ENCODE measurements around the gene SUPT4H1.

Gene SUPT4H1

GRCh38 chr17:58338841-58339754 lies 12.9 kb downstream of the SUPT4H1 start:
- no peak for DNase-seq

- no peak for DNase-seq
Observed at GRCh38 chr17:58338454-58338840, 13.6 kb downstream of the SUPT4H1 start.

DNA sequence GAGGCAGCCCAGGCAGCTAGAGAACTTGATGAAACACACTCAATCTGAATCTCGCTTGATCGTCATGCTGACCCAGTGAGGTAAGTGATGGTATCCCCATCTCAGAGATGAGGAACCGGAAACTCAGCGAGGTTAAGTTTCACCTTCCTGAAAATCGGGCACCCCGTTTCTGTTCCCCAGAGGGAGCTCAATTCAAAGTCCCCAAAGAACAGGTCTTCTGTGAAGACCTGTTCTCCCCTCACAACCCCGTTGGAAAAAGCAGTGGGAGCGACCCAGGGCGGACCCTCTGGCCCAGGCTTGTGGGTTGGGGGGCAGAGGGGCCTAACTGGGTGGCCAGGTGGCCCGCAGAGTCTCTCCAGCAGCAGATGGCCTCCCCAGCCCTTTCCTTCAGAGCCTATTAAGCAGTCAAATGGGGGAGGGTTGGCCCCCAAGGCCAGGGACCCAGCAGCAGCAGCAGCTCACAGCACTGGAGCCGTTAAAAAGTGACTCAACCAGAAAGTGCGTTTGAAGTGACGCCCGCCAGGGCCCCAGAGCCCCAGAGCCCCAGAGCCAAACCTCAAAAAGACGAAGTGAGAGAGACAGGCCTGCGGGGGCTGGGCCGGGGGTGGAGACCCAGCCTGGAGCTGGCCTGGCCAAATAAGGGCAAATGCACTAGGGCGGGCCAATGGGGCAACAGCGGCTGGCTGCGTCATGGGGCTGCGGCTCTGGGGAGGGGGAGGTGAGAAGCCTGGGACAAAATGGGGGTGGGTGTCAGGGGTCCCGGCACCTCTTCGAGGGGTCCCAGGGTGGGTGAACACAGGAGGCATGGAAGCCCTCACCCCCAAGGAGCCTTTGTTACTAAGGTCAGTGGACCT lies 14.2 kb downstream of the SUPT4H1 start:
- no peak for DNase-seq

DNA sequence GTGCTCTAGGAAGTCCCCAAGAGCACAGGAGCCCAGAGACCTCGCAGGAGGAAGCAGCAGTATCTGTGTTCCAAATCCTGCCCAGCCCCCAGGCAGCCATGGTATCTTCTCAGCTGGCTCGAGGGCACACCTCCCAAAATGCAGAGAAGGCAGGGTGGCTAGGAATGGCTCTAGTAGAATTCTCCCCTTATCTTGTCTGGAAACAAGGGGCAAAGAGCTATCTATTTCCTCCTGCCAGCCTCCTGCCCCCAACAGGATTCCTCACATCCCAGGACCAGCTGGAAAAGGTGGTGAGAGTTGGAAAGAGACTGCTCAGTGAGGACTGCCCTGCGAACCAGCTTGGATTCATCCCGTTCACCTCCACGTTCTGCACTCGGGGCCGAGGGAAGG lies 14.8 kb downstream of the SUPT4H1 start:
- no peak for DNase-seq

- no peak for DNase-seq
Observed at GRCh38 chr17:58336456-58337209, 15.4 kb downstream of the SUPT4H1 start.

DNA sequence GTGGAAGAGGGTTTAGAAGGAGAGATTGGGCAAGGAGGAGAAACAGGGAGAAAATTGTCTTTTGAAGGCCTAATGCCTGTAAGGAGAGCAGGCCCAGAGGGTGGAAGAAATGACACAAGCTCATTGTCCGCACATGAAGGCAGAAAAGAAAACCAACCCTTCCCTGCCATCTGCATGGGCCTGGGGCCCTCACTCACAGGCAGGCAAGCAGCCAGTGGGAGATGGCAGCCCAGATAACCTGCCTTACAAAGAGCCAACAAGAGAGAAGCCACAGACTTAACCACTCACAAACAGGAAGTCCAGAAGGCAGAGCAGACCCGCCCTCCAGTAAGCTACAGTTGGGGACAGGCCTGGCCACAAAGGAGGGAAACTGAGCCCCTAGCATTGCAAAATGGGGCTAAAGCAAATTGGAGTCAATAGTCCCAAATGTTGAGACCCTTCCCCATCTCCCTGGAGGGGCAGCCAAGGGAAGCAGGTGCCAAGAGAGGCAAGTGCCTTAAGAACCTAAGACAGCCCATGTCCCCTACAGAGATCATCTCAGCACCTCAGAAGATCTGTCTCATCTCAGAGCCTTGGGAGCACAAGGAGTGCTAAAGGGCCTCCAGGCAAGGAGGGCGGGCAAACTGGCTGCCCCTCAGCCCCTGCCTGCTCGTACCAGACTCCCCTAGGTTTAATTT lies 16.1 kb downstream of the SUPT4H1 start:
- no peak for DNase-seq

- no peak for DNase-seq
Observed at GRCh38 chr17:58335061-58335731, 16.8 kb downstream of the SUPT4H1 start.

DNA sequence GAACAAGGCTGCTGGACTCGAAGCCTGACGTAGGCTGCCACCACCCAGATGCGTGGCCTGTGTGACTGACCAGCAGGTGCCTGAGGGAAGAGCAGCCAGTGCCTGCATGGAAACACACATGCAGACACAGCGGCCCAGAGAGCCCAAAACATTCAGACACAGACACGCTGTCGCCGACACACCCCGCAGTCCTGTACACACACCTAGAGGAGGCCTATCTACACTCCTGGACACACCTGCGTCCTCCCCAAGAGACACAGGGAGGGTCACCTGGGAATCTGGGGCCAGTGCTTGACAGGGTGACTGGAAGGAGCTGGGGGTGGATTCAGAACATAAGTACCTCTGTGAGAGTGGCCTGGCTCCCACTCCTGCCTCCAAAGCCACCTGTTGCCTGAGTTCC lies 17.3 kb downstream of the SUPT4H1 start:
- no peak for DNase-seq

GRCh38 chr17:58334256-58334655 lies 17.7 kb downstream of the SUPT4H1 start:
- DNase-seq, result no peak

DNA sequence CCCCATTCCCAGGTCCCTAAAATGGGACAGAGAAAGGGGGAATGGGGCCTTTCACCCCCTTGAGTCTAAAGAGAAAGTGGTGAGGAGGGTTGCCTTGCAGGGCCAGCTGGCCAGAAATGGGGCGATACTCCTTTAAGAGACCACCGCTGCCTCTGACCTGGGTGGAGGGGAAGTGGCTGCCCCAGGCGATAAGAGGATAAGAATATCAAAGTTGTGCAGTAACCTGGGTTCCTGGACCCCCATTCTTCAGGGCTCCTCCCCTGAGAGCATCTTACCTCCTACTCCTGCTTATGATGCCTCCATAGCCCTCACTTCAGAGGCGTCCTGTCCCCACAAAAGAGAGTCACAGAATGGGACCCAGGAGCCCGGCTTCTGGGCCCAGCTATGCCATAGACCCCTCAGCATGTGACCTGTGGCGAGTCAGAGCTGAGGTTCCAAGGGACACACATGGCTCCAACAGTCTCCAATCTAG lies 18.2 kb downstream of the SUPT4H1 start:
- no peak for DNase-seq

DNA sequence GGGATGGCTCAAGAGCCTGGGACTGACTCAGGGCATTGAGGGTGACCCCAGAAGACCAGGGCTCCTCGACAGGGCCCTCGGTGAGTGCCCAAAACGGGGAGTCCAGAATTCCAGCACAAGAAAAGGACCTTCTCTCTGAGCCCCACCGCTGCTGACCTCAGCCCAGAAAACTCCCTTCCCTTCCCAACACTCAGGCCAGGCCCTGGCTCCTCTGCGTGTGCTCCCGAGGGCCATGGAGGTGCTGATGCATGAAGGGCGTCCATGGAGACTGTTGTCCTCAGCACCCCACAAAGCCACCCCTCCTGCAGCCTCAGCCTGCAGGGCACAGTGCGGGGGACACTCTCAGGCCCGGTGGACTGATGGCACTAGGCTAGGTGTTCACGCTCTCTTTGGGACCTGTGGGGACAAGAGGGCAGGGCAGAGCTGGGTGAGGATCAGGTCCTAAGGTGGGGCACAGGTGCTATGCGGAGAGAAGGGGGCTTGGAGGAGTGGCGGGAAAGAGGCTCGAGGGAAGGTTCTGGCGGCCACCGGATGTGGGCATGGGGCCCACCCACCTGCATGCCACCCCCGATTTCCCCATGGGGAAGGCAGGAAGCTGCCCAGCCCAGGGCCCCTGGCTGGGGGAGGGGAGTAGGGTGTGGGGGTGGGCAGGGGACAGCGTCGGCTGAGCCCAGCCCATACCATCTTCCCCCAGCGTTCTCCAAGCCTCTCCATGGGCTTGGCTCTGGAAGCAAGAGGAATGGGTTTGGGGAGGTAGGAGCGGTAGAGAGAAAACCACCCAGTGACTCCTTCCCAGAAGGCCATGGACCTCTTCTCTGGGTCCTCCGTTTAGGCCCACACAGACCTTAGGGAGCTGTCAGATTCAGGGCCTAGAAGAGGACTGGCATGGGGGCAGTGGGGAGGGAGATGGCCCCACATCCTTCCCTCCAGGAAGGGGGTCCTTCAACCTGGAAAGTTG lies 18.9 kb downstream of the SUPT4H1 start:
- no peak for DNase-seq

GRCh38 chr17:58331815-58332777 lies 19.9 kb downstream of the SUPT4H1 start:
- no peak for DNase-seq

- no peak for DNase-seq
Observed at GRCh38 chr17:58330997-58331814, 20.8 kb downstream of the SUPT4H1 start.

DNA sequence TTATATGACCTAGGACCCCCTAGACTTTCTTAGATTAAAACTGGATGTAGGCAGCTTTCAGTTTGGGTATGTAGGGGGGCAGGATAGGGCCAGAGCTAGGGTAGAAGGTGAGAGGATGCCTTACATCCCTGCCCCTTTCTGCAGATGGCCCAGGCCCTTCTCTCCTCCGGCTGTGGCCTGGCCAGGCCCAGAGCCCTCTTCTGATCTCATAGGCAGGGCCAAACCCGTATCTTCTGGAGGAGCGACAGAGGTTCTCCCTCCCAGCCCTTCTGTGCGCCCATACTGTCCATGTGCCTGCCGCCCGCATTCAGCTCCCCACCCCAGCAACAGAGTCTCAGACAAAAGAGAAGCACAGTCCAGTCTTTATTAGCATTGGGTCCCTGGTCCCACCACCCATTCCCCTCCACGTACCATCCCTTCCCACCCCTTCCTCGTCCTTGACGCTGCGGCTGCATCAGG lies 21.4 kb downstream of the SUPT4H1 start:
- no peak for DNase-seq

- DNase-seq, result no peak
Observed at GRCh38 chr17:58329810-58330537, 22.0 kb downstream of the SUPT4H1 start.

DNA sequence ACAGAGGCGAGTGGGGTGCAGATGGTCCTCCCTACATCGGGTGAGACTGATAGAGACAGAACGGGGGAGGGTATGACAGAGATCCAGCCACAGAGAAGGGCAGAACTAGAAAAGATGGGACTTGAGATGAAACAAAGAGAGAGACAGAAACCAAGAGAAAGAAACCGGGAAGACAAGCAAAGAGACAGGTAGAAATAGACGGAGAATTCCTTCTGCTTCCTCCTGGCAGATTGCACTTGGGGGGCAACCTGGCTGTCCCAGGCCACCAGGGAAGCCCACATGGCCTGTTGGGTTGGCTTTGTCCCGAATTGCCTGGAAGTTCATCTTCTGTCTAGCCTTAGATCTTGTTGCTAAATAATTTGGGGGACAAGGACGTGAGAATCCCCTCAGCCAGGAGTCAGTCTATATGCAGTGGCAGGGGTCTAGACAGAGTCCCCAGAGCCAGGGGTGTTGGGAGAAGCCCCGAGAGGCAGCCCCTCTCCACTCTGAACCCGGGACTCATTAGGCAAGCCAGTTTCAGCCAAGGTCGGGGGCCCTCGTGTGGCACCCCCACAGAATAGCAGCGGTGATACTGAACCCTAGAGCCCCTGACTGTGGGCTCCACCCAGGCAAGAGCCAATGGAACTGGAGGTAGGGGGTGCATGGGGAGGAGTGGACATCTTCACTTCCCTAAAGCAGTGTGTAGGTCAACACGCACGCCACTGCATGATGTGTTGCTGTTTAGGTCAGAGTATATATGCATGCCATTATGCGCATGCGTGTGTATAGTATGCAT lies 22.8 kb downstream of the SUPT4H1 start:
- no peak for DNase-seq
